B cell (primary cell): ENCODE measurements around the gene DIS3L2. TPM values are rescaled to one million over a fixed set of nuclear protein-coding genes. Genes with fewer than 3 reads are reported as not detected.

ENCODE experiments used
- ATAC-seq: fragments of 200-7000 bp; cut with Tn5 transposase; one replicate; pipeline ENCODE4 v1.10.0; 2021; ENCODE audit warnings: low read depth, mild to moderate bottlenecking, moderate number of reproducible peaks, moderate library complexity
- CTCF ChIA-PET: fragments of 350-600 bp; sonication (Branson Sonifier 250); formaldehyde crosslinking; loops from one replicate; lab custom pipeline; 2021; ENCODE audit warnings: antibody characterized with exemption, inconsistent platforms; lab: Charles Lee
- POLR2A ChIA-PET: fragments of 350-600 bp; sonication (Branson Sonifier 250); formaldehyde crosslinking; loops from one replicate; lab custom pipeline; 2021; ENCODE audit warnings: antibody characterized with exemption; lab: Charles Lee
- DNase-seq: peaks from one replicate; pipeline ENCODE4 v3.0.0; 2013
- H2AFZ ChIP-seq: 2 replicates; pipeline ENCODE4 v1.6.1; 2012; ENCODE audit warnings: mild to moderate bottlenecking, low read depth, low read length; ENCODE audit not compliant: insufficient read depth, poor library complexity, severe bottlenecking
- H3K27ac ChIP-seq, 2 donors: 1 replicate in 1 of 2; 2 replicates in 1 of 2; pipeline ENCODE4 v1.5.1; 2012 to 2013; ENCODE audit warnings: low read length in 2 of 2, mild to moderate bottlenecking in 2 of 2, moderate library complexity in 1 of 2
- H3K27me3 ChIP-seq, 4 experiments: fragments of 200-600 bp in 1 of 4; sonication (generic) in 1 of 4; replicated peaks in 1 of 4; 1 replicate in 2 of 4; 2 replicates in 2 of 4; pipeline versions ENCODE4 v1.6.1 to v1.7.0; 2013 to 2016; ENCODE audit warnings: low read length in 3 of 4, mild to moderate bottlenecking in 2 of 4, mixed read lengths in 1 of 4, moderate library complexity in 1 of 4; ENCODE audit not compliant: insufficient read depth in 4 of 4, control insufficient read depth in 3 of 4; ENCODE audit errors: control extremely low read depth in 1 of 4
- H3K36me3 ChIP-seq, 2 experiments: replicated peaks in 1 of 2; 1 replicate in 1 of 2; 2 replicates in 1 of 2; pipeline versions ENCODE4 v1.6.1 to v1.7.1; 2013; ENCODE audit warnings: low read length in 1 of 2; ENCODE audit not compliant: insufficient read depth in 2 of 2, control insufficient read depth in 1 of 2; ENCODE audit errors: control extremely low read depth in 1 of 2, extremely low read depth in 1 of 2
- H3K4me1 ChIP-seq, 2 donors: fragments of 200-600 bp in 1 of 2; sonication (generic) in 1 of 2; 1 replicate in 1 of 2; 2 replicates in 1 of 2; pipeline versions ENCODE4 v1.5.1 to v1.6.1; 2013 to 2017; ENCODE audit warnings: low read length in 2 of 2; ENCODE audit not compliant: control insufficient read depth in 2 of 2, insufficient read depth in 2 of 2
- H3K4me2 ChIP-seq: replicated peaks from 2 replicates; pipeline ENCODE3; 2012; ENCODE audit warnings: mild to moderate bottlenecking, low read depth, low read length; ENCODE audit not compliant: poor library complexity, severe bottlenecking
- H3K4me3 ChIP-seq, 5 experiments: fragments of 200-600 bp in 1 of 5; sonication (generic) in 1 of 5; 1 replicate in 3 of 5; 2 replicates in 2 of 5; pipeline versions ENCODE4 v1.5.1 to v1.7.0; 2011 to 2016; ENCODE audit warnings: low read length in 4 of 5, mild to moderate bottlenecking in 4 of 5, low read depth in 2 of 5, control low read depth in 1 of 5, moderate library complexity in 1 of 5; ENCODE audit not compliant: insufficient read depth in 1 of 5; ENCODE audit errors: control extremely low read depth in 1 of 5, extremely low read depth in 1 of 5
- H3K79me2 ChIP-seq: fragments of 200-600 bp; sonication (generic); one replicate; pipeline ENCODE4 v1.6.0; 2016; ENCODE audit warnings: low read length; ENCODE audit not compliant: control insufficient read depth, insufficient read depth
- H3K9ac ChIP-seq: fragments of 200-600 bp; sonication (generic); 2 replicates; pipeline ENCODE4 v1.6.1; 2017; ENCODE audit warnings: mild to moderate bottlenecking, low read length, moderate library complexity
- H3K9me3 ChIP-seq, 3 donors: one replicate each; pipeline versions ENCODE4 v1.6.1 to v1.7.1; 2013; ENCODE audit warnings: low read length in 2 of 3; ENCODE audit not compliant: control insufficient read depth in 2 of 3, insufficient read depth in 1 of 3; ENCODE audit errors: control extremely low read depth in 1 of 3
- H4K20me1 ChIP-seq: 2 replicates; pipeline ENCODE4 v1.6.0; 2012; ENCODE audit warnings: mild to moderate bottlenecking, low read length; ENCODE audit not compliant: insufficient read depth, control insufficient read depth, poor library complexity, severe bottlenecking
- H3K27ac Mint-ChIP-seq: one replicate; pipeline ENCODE4 v1.8.0; 2021; ENCODE audit warnings: mixed read lengths
- H3K27me3 Mint-ChIP-seq: one replicate; pipeline ENCODE4 v1.8.0; 2021; ENCODE audit warnings: mixed read lengths
- H3K4me1 Mint-ChIP-seq: one replicate; pipeline ENCODE4 v1.8.0; 2021; ENCODE audit warnings: mixed read lengths
- H3K4me3 Mint-ChIP-seq: one replicate; pipeline ENCODE4 v1.8.0; 2021; ENCODE audit warnings: mixed read lengths
- H3K9me3 Mint-ChIP-seq: one replicate; pipeline ENCODE4 v1.8.0; 2022; ENCODE audit warnings: mixed read lengths; ENCODE audit not compliant: insufficient read depth
- CTCF ChIP-seq: fragments of 200-600 bp; IDR thresholded peaks from one replicate; pipeline ENCODE4 v1.8.0; 2022; ENCODE audit warnings: antibody characterized with exemption, mild to moderate bottlenecking
- EZH2 ChIP-seq: IDR thresholded peaks from 2 replicates; pipeline ENCODE4 v1.6.1; 2012; ENCODE audit warnings: borderline replicate concordance, low read depth, mild to moderate bottlenecking, moderate library complexity, low read length; ENCODE audit not compliant: insufficient read depth, poor library complexity, severe bottlenecking
- WGBS: methylation state at CpG from one replicate; pipeline ENCODE4 v1.1.5; 2013; ENCODE audit warnings: missing lambda C conversion rate; ENCODE audit not compliant: insufficient coverage; 5-methylcytosine and 5-hydroxymethylcytosine counted together
- intact Hi-C: fragments of 100-400 bp; cut with micrococcal nuclease; formaldehyde crosslinking; loops from one replicate; pipeline ENCODE4 v1.10.0; 2022
- polyA plus RNA-seq: library from polyadenylated mRNA; depleted of rRNA; stranded (reverse); fragments of >200 nt; gene quantifications from 2 replicates; pipeline ENCODE4 v1.2.3, GENCODE V29; 2012
- total RNA-seq, 2 donors: library from RNA; stranded (reverse); fragments of 120-200 nt in 1 of 2; gene quantifications; 1 replicate in 1 of 2; 2 replicates in 1 of 2; pipeline versions ENCODE4 v1.2.3 to v1.2.4, GENCODE V29; 2013 to 2022

The DIS3L2 gene
- total and polyA plus RNA-seq, 2 donors (not counting 1 experiment from before 2014, with no cell fraction given), result 34.5 to 70.1 TPM

GRCh38 chr2:231924889-231925275 is 36.6 kb upstream of the DIS3L2 start:
- intact Hi-C loops, result no loop called here
- Mint-ChIP-seq H3K4me1 (peaks cover 25% of the 10 kb centered on the region), H3K27me3 (peaks cover 41% of the 10 kb centered on the region), H3K4me3 (peak overlapping the region; percentile 51), H3K9me3 (no peaks in the 10 kb centered on the region), H3K27ac (no peak overlapping the region)
- no peak for TF ChIP-seq CTCF
- TF ChIP-seq EZH2, result no peak
- WGBS, result 27% methylated on average over 7 of the region's 8 CpGs
- Histone ChIP-seq H4K20me1 (no peaks in the 10 kb centered on the region), H3K9ac (peak overlapping the region; percentile 48), H3K4me1 (peaks cover 27% of the 10 kb centered on the region in 2 donors), H3K36me3 (no peaks in the 10 kb centered on the region), H3K9me3 (peaks cover 0 to 7% (median 0%) of the 10 kb centered on the region in 3 donors), H3K4me2 (peak overlapping the region; percentile 85), H2AFZ (peak overlapping the region; percentile 76), H3K4me3 (peak overlapping the region in 2 of 5 experiments; percentile 4 to 51), H3K79me2 (no peaks in the 10 kb centered on the region), H3K27me3 (peaks cover 0 to 54% (median 18%) of the 10 kb centered on the region in 4 experiments), H3K27ac (no peak overlapping the region)
- ChIA-PET POLR2A (no interaction called here), CTCF (interaction anchor here (0.6 to 4.3 kb wide), 8 partner anchors 8 to 516 kb away, joined by 3 to 31 read pairs (median 4); no protein-coding TSS in a partner anchor)
- DNase-seq, result no peak
- no peak for ATAC-seq

GRCh38 chr2:231925303-231926179 is 36.0 kb upstream of the DIS3L2 start:
- CTCF ChIA-PET, result interaction anchor here (0.6 to 4.3 kb wide), 10 partner anchors 9 to 516 kb away, joined by 3 to 31 read pairs (median 4); no protein-coding TSS in a partner anchor
- Mint-ChIP-seq H3K27ac (no peak overlapping the region), H3K4me1 (peaks cover 25% of the 10 kb centered on the region), H3K4me3 (peak overlapping the region; percentile 77), H3K9me3 (no peaks in the 10 kb centered on the region), H3K27me3 (peaks cover 41% of the 10 kb centered on the region)
- H3K4me3 ChIP-seq, result peak overlapping the region in 4 of 5 experiments; percentile 29 to 57 (median 46)
- peak overlapping the region; percentile 48 for H3K9ac ChIP-seq
- peaks cover 0 to 7% (median 0%) of the 10 kb centered on the region in 3 donors for H3K9me3 ChIP-seq
- H4K20me1 ChIP-seq, result no peaks in the 10 kb centered on the region
- H3K27ac ChIP-seq, result no peak overlapping the region
- H3K4me1 ChIP-seq, result peaks cover 27% of the 10 kb centered on the region in 2 donors
- H3K36me3 ChIP-seq, result no peaks in the 10 kb centered on the region
- TF ChIP-seq CTCF (peak; percentile 86), EZH2 (no peak)
- peak overlapping the region; percentile 85 for H3K4me2 ChIP-seq
- H2AFZ ChIP-seq, result peak overlapping the region; percentile 76
- WGBS, result 2% methylated on average over 96 of the region's 96 CpGs
- DNase-seq (peak; percentile 80), ATAC-seq (peak; percentile 75)
- intact Hi-C loops, result no loop called here
- no peaks in the 10 kb centered on the region for H3K79me2 ChIP-seq
- POLR2A ChIA-PET, result no interaction called here
- H3K27me3 ChIP-seq, result peaks cover 0 to 57% (median 18%) of the 10 kb centered on the region in 4 experiments
